ENCODE data around the gene DAZAP2.
"Not testable (repeated sequence)": the region's sequence is repeated elsewhere in the genome, so short reads cannot be mapped to it uniquely, and the experiment has no call there.

Gene DAZAP2

DNA sequence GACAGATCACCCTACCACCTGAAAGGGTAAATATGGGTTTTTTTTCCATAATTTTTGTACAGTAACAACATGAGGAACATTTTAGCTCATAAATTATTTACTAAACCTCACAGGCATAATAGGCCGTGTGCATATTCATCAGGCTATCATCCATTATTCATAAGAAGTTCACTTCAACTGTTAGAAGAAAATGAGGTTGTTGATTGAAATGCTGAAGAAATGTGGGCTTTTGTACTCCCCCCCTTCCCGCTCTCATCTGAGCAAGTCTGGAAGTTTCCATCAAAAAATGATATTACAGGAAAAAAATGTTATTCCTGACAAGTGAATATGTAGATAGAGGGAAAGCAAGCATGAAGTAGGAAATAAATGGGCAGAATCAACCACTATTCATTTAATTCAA is 12.9 kb upstream of the DAZAP2 start:
- no peaks in the 10 kb centered on the region for H3K4me1 Mint-ChIP-seq (ENCODE audit: low read depth)
- DNase-seq = no peak
- H3K36me3 Mint-ChIP-seq (ENCODE audit: low read depth) = no peaks in the 10 kb centered on the region

DNA sequence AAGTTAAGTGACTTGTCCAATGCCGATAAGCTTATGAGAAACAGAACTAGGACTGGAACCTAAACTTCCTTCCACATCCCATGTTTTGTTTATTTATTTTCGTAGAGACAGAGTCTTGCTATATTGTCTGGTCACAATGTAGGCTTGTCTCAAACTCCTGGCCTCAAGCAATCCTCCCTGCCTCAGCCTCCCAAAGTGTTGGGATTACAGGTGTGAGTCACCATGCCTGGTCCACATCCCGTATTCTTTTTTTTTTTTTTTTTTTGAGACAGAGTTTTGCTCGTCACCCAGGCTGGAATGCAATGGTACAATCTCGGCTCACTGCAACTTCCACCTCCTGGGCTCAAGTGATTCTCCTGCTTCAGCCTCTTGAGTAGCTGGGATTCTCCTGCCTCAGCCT is 11.5 kb upstream of the DAZAP2 start:
- H3K36me3 Mint-ChIP-seq (ENCODE audit: low read depth); H3K27ac Mint-ChIP-seq; H3K9me3 Mint-ChIP-seq; H3K4me1 Mint-ChIP-seq (ENCODE audit: low read depth); H3K27me3 Mint-ChIP-seq; H3K4me3 Mint-ChIP-seq; DNase-seq: not testable (repeated sequence)

More for the DNA sequence above, 12.9 kb upstream of the DAZAP2 start:
- Mint-ChIP-seq H3K27ac (no peak overlapping the region), H3K9me3 (no peaks in the 10 kb centered on the region), H3K4me3 (no peak overlapping the region), H3K27me3 (no peaks in the 10 kb centered on the region)

DNA sequence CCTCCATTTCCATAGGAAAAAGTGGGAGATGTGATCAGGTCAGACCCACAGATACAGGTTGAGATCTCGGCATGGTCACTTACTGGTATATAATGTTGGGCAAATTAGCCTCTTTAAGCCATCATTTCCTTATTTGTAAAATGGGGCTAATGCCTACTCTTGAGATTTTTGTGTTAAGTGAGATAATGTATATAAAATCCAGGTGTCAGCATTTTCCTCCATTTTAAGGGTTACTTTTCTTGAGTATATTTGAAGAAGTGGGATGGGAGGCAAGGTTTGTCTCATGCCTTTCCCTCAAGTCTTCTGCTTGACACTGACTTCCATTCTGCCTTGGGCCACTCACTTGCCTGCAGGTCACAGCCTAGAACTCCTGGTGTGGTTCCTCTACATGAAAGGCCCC is 10.7 kb upstream of the DAZAP2 start:
- DNase-seq = no peak
- Mint-ChIP-seq H3K27ac (no peak overlapping the region), H3K36me3 (ENCODE audit: low read depth) (no peaks in the 10 kb centered on the region), H3K9me3 (no peaks in the 10 kb centered on the region), H3K27me3 (no peaks in the 10 kb centered on the region), H3K4me3 (no peak overlapping the region), H3K4me1 (ENCODE audit: low read depth) (no peaks in the 10 kb centered on the region)

DNA sequence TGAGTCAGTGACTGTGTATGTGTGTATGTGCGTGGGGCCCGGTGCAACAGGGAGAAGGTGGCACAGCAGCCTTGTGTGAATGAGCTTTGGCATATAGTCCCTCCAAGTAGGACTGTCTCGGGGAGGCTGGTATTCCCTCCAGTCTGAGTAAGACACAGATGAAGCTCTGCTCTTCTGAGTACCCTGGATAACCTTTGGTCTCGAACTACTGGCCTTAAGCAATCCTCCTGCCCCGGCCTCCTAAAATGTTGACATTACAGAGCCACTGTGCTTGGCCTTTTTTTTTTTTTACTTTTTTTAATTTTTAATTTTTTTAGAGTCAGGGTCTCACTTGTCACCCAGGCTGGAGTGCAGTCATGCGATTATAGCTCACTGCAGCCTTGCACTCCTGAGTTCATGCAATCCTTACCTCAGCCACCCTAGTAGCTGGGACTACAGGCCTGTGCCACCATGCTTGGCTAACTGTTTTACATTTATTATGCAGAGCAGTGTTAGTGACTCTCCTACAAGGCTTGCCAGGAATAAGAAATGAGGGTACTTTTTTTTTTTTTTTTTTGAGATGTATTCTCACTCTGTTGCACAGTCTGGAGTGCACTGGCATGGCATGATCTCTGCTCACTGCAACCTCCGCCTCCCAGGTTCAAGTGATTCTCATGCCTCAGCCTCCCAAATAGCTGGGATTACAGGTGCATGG is 9.4 kb upstream of the DAZAP2 start:
- no peaks in the 10 kb centered on the region for H3K4me1 Mint-ChIP-seq (ENCODE audit: low read depth)
- DNase-seq = no peak
- H3K27ac Mint-ChIP-seq = no peak overlapping the region
- no peaks in the 10 kb centered on the region for H3K36me3 Mint-ChIP-seq (ENCODE audit: low read depth)
- no peaks in the 10 kb centered on the region for H3K27me3 Mint-ChIP-seq
- H3K4me3 Mint-ChIP-seq = no peak overlapping the region
- no peaks in the 10 kb centered on the region for H3K9me3 Mint-ChIP-seq

DNA sequence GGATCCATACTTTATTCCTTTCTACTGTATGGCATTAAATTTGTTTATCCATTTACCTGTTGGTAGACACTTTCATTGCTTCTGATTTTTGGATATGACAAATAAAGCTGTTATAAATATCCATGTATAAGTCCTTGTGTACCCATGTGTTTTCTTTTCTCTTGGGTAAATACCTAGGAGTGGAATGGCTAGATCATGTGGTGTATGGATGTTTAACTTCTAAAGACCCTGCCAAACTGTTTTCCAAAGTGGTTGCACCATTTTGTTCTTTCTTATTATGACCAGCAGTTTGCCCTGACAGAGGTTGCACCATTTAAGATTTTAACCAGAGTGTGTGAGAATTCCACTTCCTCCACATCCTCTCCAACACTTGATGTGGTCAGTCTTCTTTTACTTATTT is 6.0 kb upstream of the DAZAP2 start:
- no peaks in the 10 kb centered on the region for H3K27me3 Mint-ChIP-seq
- no peaks in the 10 kb centered on the region for H3K4me1 Mint-ChIP-seq (ENCODE audit: low read depth)
- DNase-seq = no peak
- no peak overlapping the region for H3K27ac Mint-ChIP-seq
- no peaks in the 10 kb centered on the region for H3K36me3 Mint-ChIP-seq (ENCODE audit: low read depth)
- H3K4me3 Mint-ChIP-seq = no peak overlapping the region
- H3K9me3 Mint-ChIP-seq = no peaks in the 10 kb centered on the region

DNA sequence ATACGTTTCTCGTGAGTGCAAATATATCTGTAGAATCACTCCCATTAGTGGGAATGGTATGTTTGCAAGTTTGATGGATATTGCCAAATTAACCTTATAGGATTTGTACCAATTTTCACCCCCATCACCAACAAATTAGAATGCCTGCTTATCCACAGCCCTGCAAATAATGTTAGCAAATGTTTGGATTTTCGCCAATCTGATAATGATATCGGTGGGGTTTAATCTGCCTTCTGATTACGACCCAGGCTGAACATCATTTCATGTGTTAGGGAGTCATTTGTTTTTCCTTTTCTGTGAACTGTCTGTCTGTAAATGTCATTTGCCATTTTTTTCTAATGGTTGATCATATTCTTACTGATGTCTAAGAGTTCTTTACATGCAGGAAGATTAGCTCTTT is 4.1 kb upstream of the DAZAP2 start:
- Mint-ChIP-seq H3K27ac (no peak overlapping the region), H3K36me3 (ENCODE audit: low read depth) (peaks cover 7% of the 10 kb centered on the region), H3K4me1 (ENCODE audit: low read depth) (peaks cover 8% of the 10 kb centered on the region), H3K27me3 (no peaks in the 10 kb centered on the region), H3K9me3 (no peaks in the 10 kb centered on the region), H3K4me3 (no peak overlapping the region)
- DNase-seq = no peak

DNA sequence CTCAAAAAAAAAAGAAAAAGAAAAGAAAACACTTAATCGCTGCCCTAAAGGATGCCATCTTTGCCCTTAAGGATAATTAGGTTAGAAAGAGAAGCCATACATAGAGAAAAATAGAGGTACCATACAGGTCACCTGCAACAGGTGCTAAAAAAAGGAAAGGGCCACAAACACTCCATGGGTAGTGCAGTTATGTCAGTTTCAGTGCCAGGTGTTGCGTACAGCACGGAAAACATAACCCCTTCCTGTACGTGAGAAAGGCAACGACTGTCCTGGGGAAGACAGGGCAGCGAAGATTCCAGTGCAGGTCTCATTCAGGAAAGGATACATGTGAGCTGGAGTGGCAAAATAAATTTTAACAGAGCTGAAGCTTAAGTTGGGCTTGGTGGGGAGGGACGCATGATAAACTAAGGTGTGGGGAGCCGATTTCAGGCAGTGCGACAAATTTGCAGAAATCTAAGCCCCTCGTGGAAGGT is 553 bp upstream of the DAZAP2 start:
- Mint-ChIP-seq H3K9me3 (no peaks in the 10 kb centered on the region), H3K4me3 (peak overlapping the region; percentile 97), H3K36me3 (ENCODE audit: low read depth) (peaks cover 42% of the 10 kb centered on the region), H3K27ac (peak overlapping the region; percentile 100), H3K4me1 (ENCODE audit: low read depth) (peaks cover 41% of the 10 kb centered on the region), H3K27me3 (no peaks in the 10 kb centered on the region)
- DNase-seq = no peak

DNA sequence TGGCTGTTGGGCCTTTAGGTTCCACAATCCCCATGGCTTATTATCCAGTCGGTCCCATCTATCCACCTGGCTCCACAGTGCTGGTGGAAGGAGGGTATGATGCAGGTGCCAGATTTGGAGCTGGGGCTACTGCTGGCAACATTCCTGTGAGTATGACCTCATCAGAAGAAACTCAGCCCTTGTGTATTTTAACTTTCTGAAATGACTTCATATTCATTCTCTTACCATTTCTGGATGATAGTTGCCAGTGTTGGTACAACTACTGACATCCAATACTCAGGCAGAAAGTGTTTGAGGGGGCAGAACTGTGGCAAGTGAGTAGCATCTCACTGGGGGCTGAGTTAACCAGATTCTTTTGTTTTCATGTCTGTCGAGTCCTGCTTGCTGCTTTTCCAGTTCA is 2.3 kb downstream of the DAZAP2 start:
- DNase-seq = no peak
- Mint-ChIP-seq H3K4me1 (ENCODE audit: low read depth) (peaks cover 60% of the 10 kb centered on the region), H3K4me3 (peak overlapping the region; percentile 97), H3K9me3 (no peaks in the 10 kb centered on the region), H3K36me3 (ENCODE audit: low read depth) (peaks cover 64% of the 10 kb centered on the region), H3K27ac (peak overlapping the region; percentile 100), H3K27me3 (no peaks in the 10 kb centered on the region)

DNA sequence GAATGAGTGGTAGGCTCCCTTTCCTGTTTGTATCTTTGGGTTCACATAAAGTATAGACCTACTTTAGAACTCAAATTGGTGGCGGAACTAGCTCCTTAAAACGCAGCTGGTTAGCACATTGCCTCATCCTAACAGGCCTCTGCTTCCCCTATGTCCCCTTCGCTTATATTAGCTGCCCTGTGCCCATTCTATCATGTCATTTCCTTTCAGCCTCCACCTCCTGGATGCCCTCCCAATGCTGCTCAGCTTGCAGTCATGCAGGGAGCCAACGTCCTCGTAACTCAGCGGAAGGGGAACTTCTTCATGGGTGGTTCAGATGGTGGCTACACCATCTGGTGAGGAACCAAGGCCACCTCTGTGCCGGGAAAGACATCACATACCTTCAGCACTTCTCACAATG is 3.5 kb downstream of the DAZAP2 start:
- no peak for DNase-seq
- Mint-ChIP-seq H3K4me1 (ENCODE audit: low read depth) (peaks cover 71% of the 10 kb centered on the region), H3K27ac (peak overlapping the region; percentile 86), H3K36me3 (ENCODE audit: low read depth) (peaks cover 68% of the 10 kb centered on the region), H3K9me3 (no peaks in the 10 kb centered on the region), H3K4me3 (no peak overlapping the region), H3K27me3 (no peaks in the 10 kb centered on the region)

DNA sequence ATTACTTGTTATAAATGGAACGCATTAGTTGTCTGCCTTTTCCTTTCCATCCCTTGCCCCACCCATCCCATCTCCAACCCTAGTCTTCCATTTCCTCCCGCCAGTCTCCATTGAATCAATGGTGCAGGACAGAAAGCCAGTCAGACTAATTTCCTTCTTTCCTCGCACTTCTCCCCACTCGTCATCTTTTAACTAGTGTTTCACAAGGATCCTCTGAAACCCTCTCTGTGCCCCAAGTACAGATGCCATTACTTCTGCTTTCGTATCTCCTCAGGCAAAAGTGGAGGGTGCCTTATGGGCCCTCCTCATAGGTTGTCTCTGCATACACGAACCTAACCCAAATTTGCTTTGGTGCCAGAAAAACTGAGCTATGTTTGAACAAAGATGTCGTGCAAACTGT is 4.2 kb downstream of the DAZAP2 start:
- H3K27ac Mint-ChIP-seq = peak overlapping the region; percentile 34
- H3K36me3 Mint-ChIP-seq (ENCODE audit: low read depth) = peaks cover 68% of the 10 kb centered on the region
- no peaks in the 10 kb centered on the region for H3K27me3 Mint-ChIP-seq
- no peak for DNase-seq
- peaks cover 76% of the 10 kb centered on the region for H3K4me1 Mint-ChIP-seq (ENCODE audit: low read depth)
- H3K4me3 Mint-ChIP-seq = no peak overlapping the region
- H3K9me3 Mint-ChIP-seq = no peaks in the 10 kb centered on the region

DNA sequence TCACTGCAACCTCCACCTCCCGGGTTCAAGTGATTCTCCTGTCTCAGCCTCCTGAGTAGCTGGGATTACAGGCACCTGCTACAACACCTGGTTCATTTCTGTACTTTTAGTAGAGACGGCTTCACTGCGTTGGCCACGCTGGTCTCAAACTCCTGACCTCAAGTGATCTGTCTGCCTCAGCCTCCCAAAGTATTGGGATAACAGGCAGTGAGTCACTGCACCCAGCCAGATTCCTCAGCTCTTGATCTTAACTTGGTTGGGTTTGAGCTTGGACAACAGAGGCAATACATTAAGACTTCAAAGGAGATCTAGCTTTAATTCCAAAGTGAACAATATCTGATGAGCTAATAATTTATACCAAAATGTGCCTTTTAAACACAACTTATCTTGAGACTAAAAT is 5.6 kb downstream of the DAZAP2 start:
- DNase-seq = no peak
- Mint-ChIP-seq H3K4me3 (no peak overlapping the region), H3K4me1 (ENCODE audit: low read depth) (peaks cover 77% of the 10 kb centered on the region), H3K9me3 (no peaks in the 10 kb centered on the region), H3K27me3 (no peaks in the 10 kb centered on the region), H3K27ac (peak overlapping the region; percentile 63), H3K36me3 (ENCODE audit: low read depth) (peaks cover 61% of the 10 kb centered on the region)

DNA sequence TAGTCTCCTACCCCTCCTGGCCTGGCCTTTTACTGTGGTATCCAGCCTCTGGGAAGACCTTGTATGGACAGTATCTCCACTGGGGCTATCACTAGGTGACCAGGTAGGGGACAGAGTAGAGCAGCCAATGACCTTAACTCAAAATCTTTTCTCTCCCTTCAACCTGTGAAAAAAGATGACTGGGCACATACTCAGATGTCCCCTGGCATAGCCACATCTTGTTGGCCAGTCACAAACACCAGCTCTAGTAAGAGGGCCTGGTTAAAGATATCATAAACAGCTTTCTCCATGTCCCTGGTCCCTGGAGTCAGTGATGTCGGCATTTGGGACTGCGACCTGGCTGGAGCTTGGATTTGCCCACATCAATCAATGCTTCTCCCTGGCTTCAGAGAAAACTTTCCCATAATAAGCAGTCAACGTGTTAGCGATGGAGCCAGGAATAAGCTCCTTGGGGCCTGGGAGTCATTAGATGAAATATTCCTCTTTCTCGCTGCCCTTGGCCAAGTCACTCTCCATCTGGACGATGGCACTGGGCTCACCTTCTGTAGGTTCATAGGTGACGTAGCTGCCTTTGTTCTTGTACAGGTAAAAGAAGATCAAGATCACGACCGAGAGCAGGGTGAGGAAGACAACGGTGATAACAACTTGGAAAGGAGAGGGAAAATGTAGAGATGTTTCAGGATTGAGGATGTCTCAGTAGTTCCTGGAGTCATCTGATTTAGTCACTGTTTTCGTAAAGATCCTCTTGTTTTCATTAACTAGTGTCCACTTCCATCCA is 7.0 kb downstream of the DAZAP2 start:
- Mint-ChIP-seq H3K4me1 (ENCODE audit: low read depth) (peaks cover 67% of the 10 kb centered on the region), H3K4me3 (no peak overlapping the region), H3K27me3 (no peaks in the 10 kb centered on the region), H3K9me3 (no peaks in the 10 kb centered on the region), H3K27ac (peak overlapping the region; percentile 92), H3K36me3 (ENCODE audit: low read depth) (peaks cover 49% of the 10 kb centered on the region)
- no peak for DNase-seq

DNA sequence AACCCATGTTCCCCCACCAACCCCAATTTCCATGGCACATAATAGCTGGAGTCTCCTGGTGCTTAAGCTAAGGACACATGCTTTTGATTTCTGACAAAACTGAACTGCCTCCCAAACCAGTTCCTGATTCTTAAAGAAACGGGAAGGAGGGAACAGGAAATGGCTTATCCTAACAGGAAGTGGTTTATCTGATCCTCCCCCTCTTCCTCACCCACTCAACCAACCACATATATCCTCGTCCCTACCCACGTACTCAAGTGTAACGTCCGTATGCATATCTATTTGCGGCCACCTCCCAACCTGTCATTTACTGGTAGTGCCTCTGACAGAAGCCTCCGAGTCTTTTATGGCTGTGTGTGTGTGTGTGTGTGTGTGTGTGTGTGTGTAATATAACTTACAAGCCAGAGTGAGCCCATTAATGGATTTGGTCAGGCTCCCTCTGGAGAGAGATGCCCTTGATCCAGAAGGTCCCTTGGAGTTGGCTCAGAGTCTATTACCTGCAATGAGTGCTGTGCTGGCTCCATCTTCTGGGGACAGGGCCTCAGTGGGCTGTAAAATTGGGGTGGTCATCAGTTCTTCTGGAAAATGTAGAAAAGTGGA is 7.7 kb downstream of the DAZAP2 start:
- Mint-ChIP-seq H3K9me3 (no peaks in the 10 kb centered on the region), H3K4me1 (ENCODE audit: low read depth) (peaks cover 60% of the 10 kb centered on the region), H3K27ac (peak overlapping the region; percentile 92), H3K4me3 (peak overlapping the region; percentile 11), H3K27me3 (no peaks in the 10 kb centered on the region), H3K36me3 (ENCODE audit: low read depth) (peaks cover 43% of the 10 kb centered on the region)
- no peak for DNase-seq

DNA sequence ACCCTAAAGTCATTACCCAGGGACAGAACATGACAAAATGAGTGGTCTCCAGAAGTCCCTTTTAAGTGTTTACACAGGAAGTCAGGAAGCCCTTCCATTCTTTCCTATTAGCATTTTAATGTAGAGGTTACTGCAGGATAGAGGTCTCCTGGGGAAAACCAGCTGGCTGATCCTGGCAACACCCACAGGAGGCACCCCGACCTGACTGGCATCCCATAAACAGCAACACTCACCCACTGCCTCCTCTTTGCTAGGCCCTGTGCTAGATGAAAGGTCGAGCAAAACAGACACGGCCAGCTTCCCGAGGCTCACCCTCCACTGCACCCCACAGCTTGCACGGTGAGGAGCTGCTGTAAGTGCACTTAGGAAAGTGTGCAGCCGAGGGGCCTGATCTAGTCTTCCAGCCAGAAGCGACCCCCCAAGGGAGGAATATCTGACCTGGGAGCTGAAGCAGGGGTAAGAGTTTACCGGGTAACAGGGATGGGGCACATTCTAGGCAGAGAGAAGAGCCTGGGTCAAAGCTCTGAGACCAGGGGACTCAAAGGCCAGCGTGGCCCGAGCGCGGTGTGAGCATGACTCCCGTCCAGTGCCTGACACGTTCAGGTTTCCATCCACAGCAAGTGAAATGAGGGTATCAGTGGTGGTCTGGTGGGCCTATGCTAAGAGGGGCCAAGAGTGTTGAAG is 9.0 kb downstream of the DAZAP2 start:
- H3K27me3 Mint-ChIP-seq = no peaks in the 10 kb centered on the region

More for the DNA sequence above, 9.0 kb downstream of the DAZAP2 start:
- Mint-ChIP-seq H3K9me3 (no peaks in the 10 kb centered on the region), H3K36me3 (ENCODE audit: low read depth) (peaks cover 30% of the 10 kb centered on the region), H3K4me1 (ENCODE audit: low read depth) (peaks cover 49% of the 10 kb centered on the region), H3K4me3 (no peak overlapping the region), H3K27ac (peak overlapping the region; percentile 58)
- no peak for DNase-seq

Data from activated T-cell treated with anti-CD3 and anti-CD28 coated beads, Interleukin-2, amount 50 U/mL, for 24 hours (primary cell).